GM12878 (cell line): ENCODE data around the gene DDX39A. TPM values are rescaled to one million over a fixed set of nuclear protein-coding genes. Genes with fewer than 3 reads are reported as not detected.

ENCODE experiments used
- ATAC-seq: fragments of 200-7000 bp; cut with Tn5 transposase; 3 replicates; pipeline ENCODE4 v1.9.1; 2020; ENCODE audit warnings: mild to moderate bottlenecking, moderate library complexity
- BruUV-seq: library from RNA; stranded (reverse); fragments of 400-500 nt; replicated peaks from 2 replicates; lab custom pipeline; 2021; lab: Mats Ljungman, UMichigan
- CTCF ChIA-PET: fragments of 300-600 bp; sonication (Branson Sonifier 250); formaldehyde crosslinking; extraction: SDS; loops from one replicate; lab custom pipeline; 2021; ENCODE audit warnings: inconsistent platforms; lab: Yijun Ruan, JAX
- POLR2A ChIA-PET: fragments of 350-600 bp; formaldehyde crosslinking; extraction: SDS; loops from one replicate; lab custom pipeline; 2021; ENCODE audit warnings: inconsistent platforms; lab: Charles Lee
- RAD21 ChIA-PET: fragments of 300-600 bp; sonication (Branson Sonifier 250); formaldehyde crosslinking; loops from one replicate; lab custom pipeline; 2023; ENCODE audit warnings: antibody characterized with exemption; ENCODE audit not compliant: unreplicated experiment; lab: Charles Lee
- SMC1A ChIA-PET: fragments of 300-600 bp; sonication (Branson Sonifier 250); formaldehyde crosslinking; loops from one replicate; lab custom pipeline; 2023; ENCODE audit not compliant: unreplicated experiment, uncharacterized antibody; lab: Charles Lee
- DNase-seq: peaks from one replicate; pipeline ENCODE4 v3.0.0-alpha.2; 2011; ENCODE audit warnings: low read depth, low spot score
- FAIRE-seq: peaks from 3 replicates; lab custom pipeline; 2011; peaks lifted over from hg19 to GRCh38; lab: Jason Lieb, UNC
- H2AFZ ChIP-seq: 2 replicates; pipeline ENCODE4 v1.6.0; 2011; ENCODE audit warnings: low read depth, low read length, control low read depth; ENCODE audit not compliant: control insufficient read depth
- H3K27ac ChIP-seq: 2 replicates; pipeline ENCODE4 v1.5.1; 2011; ENCODE audit warnings: control low read depth; ENCODE audit not compliant: control insufficient read depth, insufficient read depth
- H3K27me3 ChIP-seq, 2 experiments: replicated peaks in 1 of 2; 2 replicates each; pipeline versions ENCODE4 v1.6.0 to v1.6.1; 2011; ENCODE audit warnings: low read length in 1 of 2; ENCODE audit not compliant: control insufficient read depth in 2 of 2, insufficient read depth in 2 of 2
- H3K36me3 ChIP-seq, 2 experiments: 2 replicates each; pipeline ENCODE4 v1.5.1; 2011; ENCODE audit warnings: low read length in 1 of 2; ENCODE audit not compliant: control insufficient read depth in 2 of 2, insufficient read depth in 2 of 2
- H3K4me1 ChIP-seq: 2 replicates; pipeline ENCODE4 v1.6.1; 2011; ENCODE audit warnings: mild to moderate bottlenecking, low read length, moderate library complexity, mixed read lengths; ENCODE audit not compliant: control insufficient read depth, insufficient read depth
- H3K4me2 ChIP-seq: 2 replicates; pipeline ENCODE4 v1.6.0; 2011; ENCODE audit warnings: control low read depth; ENCODE audit not compliant: control insufficient read depth, insufficient read depth
- H3K4me3 ChIP-seq: fragments of 200-600 bp; sonication (generic); 2 replicates; pipeline ENCODE4 v1.5.1; 2016
- H3K79me2 ChIP-seq: 2 replicates; pipeline ENCODE4 v1.6.0; 2011; ENCODE audit warnings: low read length; ENCODE audit not compliant: control insufficient read depth, insufficient read depth
- H3K9ac ChIP-seq: 2 replicates; pipeline ENCODE4 v1.8.0; 2011; ENCODE audit warnings: low read length, control low read depth, mixed read lengths; ENCODE audit not compliant: control insufficient read depth, insufficient read depth
- H3K9me3 ChIP-seq: replicated peaks from 3 replicates; pipeline ENCODE4 v1.5.1; 2011; ENCODE audit warnings: mild to moderate bottlenecking, low read length; ENCODE audit not compliant: control insufficient read depth, insufficient read depth
- H4K20me1 ChIP-seq: 2 replicates; pipeline ENCODE4 v1.6.0; 2011; ENCODE audit not compliant: control insufficient read depth, insufficient read depth
- ASH2L ChIP-seq: fragments of 300-600, 200-600 bp; sonication (generic); IDR thresholded peaks from 2 replicates; pipeline ENCODE4 v1.6.1; 2017; ENCODE audit warnings: low read depth, mild to moderate bottlenecking, borderline replicate concordance
- BHLHE40 ChIP-seq, 2 experiments: fragments of 450-650 bp in 1 of 2; IDR thresholded peaks; 2 replicates each; pipeline ENCODE4 v1.6.1; 2011 to 2017; ENCODE audit warnings: low read depth in 2 of 2, borderline replicate concordance in 1 of 2, improper control_type of control experiment in 1 of 2, low read length in 1 of 2, mild to moderate bottlenecking in 1 of 2
- CHD1 ChIP-seq: IDR thresholded peaks from 2 replicates; pipeline ENCODE4 v1.6.1; 2012; ENCODE audit warnings: low read depth, low read length, improper control_type of control experiment
- CHD4 ChIP-seq: fragments of 200-600 bp; sonication (generic); IDR thresholded peaks from 2 replicates; pipeline ENCODE4 v1.6.1; 2016; ENCODE audit warnings: mild to moderate bottlenecking
- ESRRA ChIP-seq: IDR thresholded peaks from 2 replicates; pipeline ENCODE4 v1.6.1; 2012; ENCODE audit warnings: mild to moderate bottlenecking, low read length, improper control_type of control experiment
- FOS ChIP-seq: IDR thresholded peaks from 3 replicates; pipeline ENCODE4 v1.6.1; 2011; ENCODE audit warnings: borderline replicate concordance; ENCODE audit not compliant: insufficient read length; ENCODE audit errors: extremely low read depth
- FOXK2 ChIP-seq: fragments of 450-650 bp; IDR thresholded peaks from 2 replicates; pipeline ENCODE4 v1.6.1; 2017; ENCODE audit warnings: mild to moderate bottlenecking, moderate library complexity
- FOXM1 ChIP-seq: IDR thresholded peaks from 2 replicates; pipeline ENCODE4 v1.6.1; 2012; ENCODE audit warnings: low read depth, mild to moderate bottlenecking, inconsistent platforms, low read length, moderate library complexity
- HDGF ChIP-seq: fragments of 450-650 bp; IDR thresholded peaks from 2 replicates; pipeline ENCODE4 v1.6.1; 2016; ENCODE audit warnings: antibody characterized with exemption
- MTA3 ChIP-seq: IDR thresholded peaks from 2 replicates; pipeline ENCODE4 v1.6.1; 2012; ENCODE audit warnings: low read length, inconsistent platforms, borderline replicate concordance
- NFXL1 ChIP-seq: fragments of 450-650 bp; IDR thresholded peaks from 2 replicates; pipeline ENCODE4 v1.6.1; 2017; ENCODE audit warnings: antibody characterized with exemption, mild to moderate bottlenecking, borderline replicate concordance
- SUPT20H ChIP-seq: IDR thresholded peaks from 2 replicates; pipeline ENCODE4 v1.6.1; 2011; ENCODE audit warnings: low read depth, mild to moderate bottlenecking, low read length, moderate library complexity, borderline replicate concordance; ENCODE audit not compliant: control insufficient read depth
- TAF1 ChIP-seq: IDR thresholded peaks from 2 replicates; pipeline ENCODE4 v1.6.1; 2011; ENCODE audit warnings: mild to moderate bottlenecking, low read depth, low read length, borderline replicate concordance
- ZNF207 ChIP-seq: fragments of 450-650 bp; IDR thresholded peaks from 2 replicates; pipeline ENCODE4 v1.6.1; 2014; ENCODE audit warnings: antibody characterized with exemption, mild to moderate bottlenecking, borderline replicate concordance
- ZNF24 ChIP-seq: fragments of 450-650 bp; IDR thresholded peaks from 2 replicates; pipeline ENCODE4 v1.6.1; 2017; ENCODE audit warnings: antibody characterized with exemption, mild to moderate bottlenecking
- WGBS: methylation state at CpG from one replicate; pipeline ENCODE4 v1.1.6; 2016; ENCODE audit warnings: low lambda C conversion rate; ENCODE audit not compliant: insufficient replicate concordance, insufficient coverage; ENCODE audit errors: missing lambda C conversion rate; 5-methylcytosine and 5-hydroxymethylcytosine counted together
- in situ Hi-C: fragments of 300-500 bp; cut with MboI; formaldehyde crosslinking; loops from 9 replicates; pipeline ENCODE4 v1.14.3; 2018; ENCODE audit warnings: mixed read lengths
- intact Hi-C: fragments of 100-400 bp; cut with micrococcal nuclease; formaldehyde crosslinking; loops from one replicate; pipeline ENCODE4 v1.14.2; 2022; ENCODE audit not compliant: unreplicated experiment
- polyA plus RNA-seq, 11 experiments: library from polyadenylated mRNA; depleted of rRNA in 4 of 11; unstranded in 6 of 11; stranded (reverse) in 5 of 11; fragments of >200 nt; fragmentation: Nextera tagmentation in 4 of 11; fragmentation: Illumina TruSeq in 1 of 11; extraction: Ambion mirVana in 4 of 11; extraction: Trizol in 1 of 11; gene quantifications; 1 replicate in 1 of 11; 2 replicates in 10 of 11; pipeline versions ENCODE4 v1.2.1 to v1.2.3, GENCODE V29; 2011 to 2016; ENCODE audit warnings: inconsistent platforms in 2 of 11, missing spikeins in 2 of 11, low read depth in 1 of 11
- total RNA-seq, 4 experiments: library from RNA; depleted of rRNA in 3 of 4; stranded (reverse); fragments of >200 nt in 3 of 4; fragmentation: Illumina TruSeq in 1 of 4; extraction: Trizol in 1 of 4; gene quantifications; 2 replicates each; pipeline versions ENCODE4 v1.2.1 to v1.2.3, GENCODE V29; 2013 to 2021
- TF ChIP-seq, protein P1 (sequence below): IDR thresholded peaks from 2 replicates; pipeline ENCODE4 v1.6.1; 2011; ENCODE audit warnings: borderline replicate concordance, low read depth, mild to moderate bottlenecking, moderate library complexity, mixed read lengths, low read length; ENCODE audit not compliant: insufficient read depth; ENCODE audit errors: extremely low read length
- TF ChIP-seq, protein P2 (sequence below): fragments of 150-350 bp; IDR thresholded peaks from 2 replicates; pipeline ENCODE4 v1.6.1; 2016; ENCODE audit warnings: low read depth, low read length
- TF ChIP-seq, protein P3 (sequence below): IDR thresholded peaks from 2 replicates; pipeline ENCODE4 v1.6.1; 2012; ENCODE audit warnings: low read depth, low read length, improper control_type of control experiment

Gene DDX39A
- total and polyA plus RNA-seq, 10 of the 15 experiments (the other 5 are each of a cell fraction or from before 2014, with no cell fraction given): 113 to 378 (median 224) TPM

DNA sequence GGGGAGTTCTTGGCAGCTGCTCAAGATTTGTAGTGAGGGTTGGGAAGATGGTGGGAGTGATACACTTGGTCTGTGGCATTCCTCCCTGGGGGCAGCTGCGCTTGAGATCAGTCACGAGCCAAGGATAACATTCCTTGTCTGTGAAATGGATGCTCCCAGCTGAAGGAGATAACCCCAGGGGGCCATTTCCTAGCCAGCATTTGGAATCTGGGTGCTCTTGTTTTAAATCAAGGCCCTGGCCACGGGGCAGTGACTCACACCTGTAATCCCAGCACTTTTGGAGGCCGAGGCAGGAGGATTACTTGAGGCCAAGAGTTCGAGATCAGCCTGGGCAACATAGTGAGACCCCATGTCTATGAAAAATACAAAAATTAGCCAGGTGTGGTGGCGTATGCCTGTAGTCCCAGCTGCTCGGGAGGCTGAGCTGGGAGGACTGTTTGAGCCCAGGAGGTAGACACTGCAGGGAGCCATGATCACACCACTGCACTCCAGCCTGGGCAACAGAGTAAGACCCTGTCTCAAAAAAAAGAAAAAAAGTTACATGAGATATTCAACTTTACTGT lies 18.5 kb upstream of the DDX39A start:
- no peaks in the 10 kb centered on the region for H3K27me3 ChIP-seq
- WGBS: 95% methylated on average over 7 of the region's 7 CpGs
- no peaks in the 10 kb centered on the region for H3K9me3 ChIP-seq
- intact Hi-C loops: no loop called here
- peaks cover 36% of the 10 kb centered on the region for H3K79me2 ChIP-seq
- no peak overlapping the region for H3K27ac ChIP-seq
- no peak overlapping the region for H3K9ac ChIP-seq
- H2AFZ ChIP-seq: no peak overlapping the region
- peaks cover 2 to 7% of the 10 kb centered on the region in 2 experiments; a peak in 2 of 4 replicates for H3K36me3 ChIP-seq
- ATAC-seq (no peak), FAIRE-seq (no peak), DNase-seq (no peak)
- BruUV-seq: no TSS peak
- no peak overlapping the region for H3K4me2 ChIP-seq
- ChIA-PET SMC1A (no interaction called here), POLR2A (interaction anchor here (0.6 to 0.9 kb wide), 3 partner anchors 14 to 46 kb away, joined by 3 to 8 read pairs (median 4); no protein-coding TSS in a partner anchor), RAD21 (interaction anchor here (1.1 kb wide), 1 partner anchor 301 kb away, joined by 4 read pairs; the partner anchor contains the start of gene ASF1B), CTCF (interaction anchor here (0.7 to 1.8 kb wide), 3 partner anchors 30 to 265 kb away, joined by 3 to 4 read pairs (median 3); no protein-coding TSS in a partner anchor)
- H3K4me3 ChIP-seq: no peak overlapping the region
- peaks cover 23% of the 10 kb centered on the region for H3K4me1 ChIP-seq
- H4K20me1 ChIP-seq: no peaks in the 10 kb centered on the region
- in situ Hi-C loops: no loop called here
- no peak for TF ChIP-seq ESRRA
- TF ChIP-seq MTA3: no peak
- TF ChIP-seq CHD1: no peak
- TF ChIP-seq CHD4: no peak
- no peak for TF ChIP-seq ASH2L
- no peak for TF ChIP-seq FOXM1
- TF ChIP-seq, protein P1, sequence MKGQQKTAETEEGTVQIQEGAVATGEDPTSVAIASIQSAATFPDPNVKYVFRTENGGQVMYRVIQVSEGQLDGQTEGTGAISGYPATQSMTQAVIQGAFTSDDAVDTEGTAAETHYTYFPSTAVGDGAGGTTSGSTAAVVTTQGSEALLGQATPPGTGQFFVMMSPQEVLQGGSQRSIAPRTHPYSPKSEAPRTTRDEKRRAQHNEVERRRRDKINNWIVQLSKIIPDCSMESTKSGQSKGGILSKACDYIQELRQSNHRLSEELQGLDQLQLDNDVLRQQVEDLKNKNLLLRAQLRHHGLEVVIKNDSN: no peak
- TF ChIP-seq ZNF207: no peak
- TF ChIP-seq, protein P2, sequence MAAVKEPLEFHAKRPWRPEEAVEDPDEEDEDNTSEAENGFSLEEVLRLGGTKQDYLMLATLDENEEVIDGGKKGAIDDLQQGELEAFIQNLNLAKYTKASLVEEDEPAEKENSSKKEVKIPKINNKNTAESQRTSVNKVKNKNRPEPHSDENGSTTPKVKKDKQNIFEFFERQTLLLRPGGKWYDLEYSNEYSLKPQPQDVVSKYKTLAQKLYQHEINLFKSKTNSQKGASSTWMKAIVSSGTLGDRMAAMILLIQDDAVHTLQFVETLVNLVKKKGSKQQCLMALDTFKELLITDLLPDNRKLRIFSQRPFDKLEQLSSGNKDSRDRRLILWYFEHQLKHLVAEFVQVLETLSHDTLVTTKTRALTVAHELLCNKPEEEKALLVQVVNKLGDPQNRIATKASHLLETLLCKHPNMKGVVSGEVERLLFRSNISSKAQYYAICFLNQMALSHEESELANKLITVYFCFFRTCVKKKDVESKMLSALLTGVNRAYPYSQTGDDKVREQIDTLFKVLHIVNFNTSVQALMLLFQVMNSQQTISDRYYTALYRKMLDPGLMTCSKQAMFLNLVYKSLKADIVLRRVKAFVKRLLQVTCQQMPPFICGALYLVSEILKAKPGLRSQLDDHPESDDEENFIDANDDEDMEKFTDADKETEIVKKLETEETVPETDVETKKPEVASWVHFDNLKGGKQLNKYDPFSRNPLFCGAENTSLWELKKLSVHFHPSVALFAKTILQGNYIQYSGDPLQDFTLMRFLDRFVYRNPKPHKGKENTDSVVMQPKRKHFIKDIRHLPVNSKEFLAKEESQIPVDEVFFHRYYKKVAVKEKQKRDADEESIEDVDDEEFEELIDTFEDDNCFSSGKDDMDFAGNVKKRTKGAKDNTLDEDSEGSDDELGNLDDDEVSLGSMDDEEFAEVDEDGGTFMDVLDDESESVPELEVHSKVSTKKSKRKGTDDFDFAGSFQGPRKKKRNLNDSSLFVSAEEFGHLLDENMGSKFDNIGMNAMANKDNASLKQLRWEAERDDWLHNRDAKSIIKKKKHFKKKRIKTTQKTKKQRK: no peak
- TF ChIP-seq TAF1: no peak
- TF ChIP-seq HDGF: no peak
- no peak for TF ChIP-seq BHLHE40 (IDR thresholded peaks at IDR 0.05; ENCODE audit: borderline replicate concordance in 1 of 2, low read depth in 2 of 2, low read length in 1 of 2)
- TF ChIP-seq FOS: no peak
- TF ChIP-seq, protein P3, sequence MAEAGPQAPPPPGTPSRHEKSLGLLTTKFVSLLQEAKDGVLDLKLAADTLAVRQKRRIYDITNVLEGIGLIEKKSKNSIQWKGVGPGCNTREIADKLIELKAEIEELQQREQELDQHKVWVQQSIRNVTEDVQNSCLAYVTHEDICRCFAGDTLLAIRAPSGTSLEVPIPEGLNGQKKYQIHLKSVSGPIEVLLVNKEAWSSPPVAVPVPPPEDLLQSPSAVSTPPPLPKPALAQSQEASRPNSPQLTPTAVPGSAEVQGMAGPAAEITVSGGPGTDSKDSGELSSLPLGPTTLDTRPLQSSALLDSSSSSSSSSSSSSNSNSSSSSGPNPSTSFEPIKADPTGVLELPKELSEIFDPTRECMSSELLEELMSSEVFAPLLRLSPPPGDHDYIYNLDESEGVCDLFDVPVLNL: no peak
- TF ChIP-seq ZNF24: no peak
- no peak for TF ChIP-seq NFXL1
- no peak for TF ChIP-seq SUPT20H
- no peak for TF ChIP-seq FOXK2
